ENCODE results near the gene NAV2.

The NAV2 gene

DNA sequence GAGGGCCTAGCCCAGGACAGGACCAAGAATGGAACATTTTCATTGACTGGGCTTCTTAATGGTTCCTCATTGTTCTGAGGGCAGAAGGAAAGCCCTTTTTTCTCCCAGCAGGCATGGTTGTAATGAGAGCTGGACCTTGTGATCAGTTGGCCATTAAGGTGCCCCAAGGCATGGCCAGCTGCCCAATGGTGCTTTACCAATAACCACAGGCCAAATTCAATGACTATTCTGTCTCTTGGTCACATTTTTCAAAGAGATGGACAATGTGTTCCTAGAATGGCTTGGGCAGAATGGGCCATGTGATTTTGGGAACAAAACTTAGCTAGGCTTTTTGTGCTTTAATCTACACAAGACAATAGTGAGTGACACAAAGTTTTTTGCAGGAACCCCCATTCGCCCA, 7.3 kb downstream of the NAV2 start:
- no peak overlapping the region for H3K4me3 ChIP-seq (ENCODE audit: low read length)
- no peak for TF ChIP-seq ZNF274 (IDR thresholded peaks at IDR 0.05; ENCODE audit: low read depth, low read length)

GRCh38 chr11:19721176-19721575, 8.5 kb downstream of the NAV2 start:
- H3K4me3 ChIP-seq (ENCODE audit: low read length): no peak overlapping the region
- no peak for TF ChIP-seq ZNF274 (IDR thresholded peaks at IDR 0.05; ENCODE audit: low read depth, low read length)

DNA sequence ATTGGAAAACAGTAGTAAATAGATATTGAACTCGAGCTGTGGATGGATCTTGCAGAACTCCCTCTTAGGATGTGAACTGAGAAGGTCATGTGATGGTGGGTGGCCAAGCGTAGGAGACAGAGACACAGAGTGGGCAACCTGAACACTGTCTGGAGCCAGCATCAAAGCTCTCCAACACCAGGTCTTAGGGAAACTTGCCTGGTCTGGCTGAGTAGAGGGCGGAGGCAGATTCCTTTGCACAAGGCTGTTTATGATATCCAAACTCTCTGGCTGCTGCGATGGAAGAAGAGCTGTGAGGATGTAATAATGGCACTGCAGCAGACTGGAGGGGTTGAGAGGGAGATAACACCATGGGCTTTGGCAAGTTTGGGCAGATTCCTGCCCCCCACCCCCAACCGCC, 10.1 kb downstream of the NAV2 start:
- no peak for TF ChIP-seq ZNF274 (IDR thresholded peaks at IDR 0.05; ENCODE audit: low read depth, low read length)
- H3K4me3 ChIP-seq (ENCODE audit: low read length): no peak overlapping the region

GRCh38 chr11:19723572-19724342, 11.1 kb downstream of the NAV2 start:
- TF ChIP-seq ZNF274 (IDR thresholded peaks at IDR 0.05; ENCODE audit: low read depth, low read length): no peak

GRCh38 chr11:19724765-19725164, 12.1 kb downstream of the NAV2 start:
- H3K4me3 ChIP-seq (ENCODE audit: low read length): no peak overlapping the region
- no peak for TF ChIP-seq ZNF274 (IDR thresholded peaks at IDR 0.05; ENCODE audit: low read depth, low read length)

More at GRCh38 chr11:19723572-19724342, 11.1 kb downstream of the NAV2 start:
- no peak overlapping the region for H3K4me3 ChIP-seq (ENCODE audit: low read length)

GRCh38 chr11:19725379-19726079, 12.9 kb downstream of the NAV2 start:
- TF ChIP-seq ZNF274 (IDR thresholded peaks at IDR 0.05; ENCODE audit: low read depth, low read length): no peak
- H3K4me3 ChIP-seq (ENCODE audit: low read length): no peak overlapping the region

GRCh38 chr11:19727246-19727645, 14.6 kb downstream of the NAV2 start:
- TF ChIP-seq ZNF274 (IDR thresholded peaks at IDR 0.05; ENCODE audit: low read depth, low read length): no peak
- H3K4me3 ChIP-seq (ENCODE audit: low read length): no peak overlapping the region

DNA sequence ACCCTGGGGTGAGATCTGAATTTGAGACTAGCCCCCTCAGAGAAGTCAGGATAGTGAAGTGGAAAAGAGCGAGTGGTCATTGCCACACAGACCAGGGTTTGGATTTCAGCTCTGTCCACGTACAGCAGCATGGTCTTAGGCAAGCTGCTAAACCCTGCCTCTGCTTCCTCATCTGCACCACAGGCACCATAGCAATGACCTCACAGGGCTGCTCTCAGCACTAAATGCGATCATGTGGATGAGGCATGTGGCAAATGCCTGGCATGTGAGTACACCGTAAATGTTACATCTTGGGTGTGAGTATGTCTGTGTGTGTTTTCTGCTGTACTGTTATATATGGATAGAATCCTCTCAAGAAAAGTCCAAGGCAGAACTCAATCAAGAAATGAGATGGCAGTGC, 15.8 kb downstream of the NAV2 start:
- TF ChIP-seq ZNF274 (IDR thresholded peaks at IDR 0.05; ENCODE audit: low read depth, low read length): no peak
- H3K4me3 ChIP-seq (ENCODE audit: low read length): no peak overlapping the region

GRCh38 chr11:19729141-19729540, 16.5 kb downstream of the NAV2 start:
- no peak for TF ChIP-seq ZNF274 (IDR thresholded peaks at IDR 0.05; ENCODE audit: low read depth, low read length)
- no peak overlapping the region for H3K4me3 ChIP-seq (ENCODE audit: low read length)

GRCh38 chr11:19730373-19730772, 17.7 kb downstream of the NAV2 start:
- H3K4me3 ChIP-seq (ENCODE audit: low read length): no peak overlapping the region
- TF ChIP-seq ZNF274 (IDR thresholded peaks at IDR 0.05; ENCODE audit: low read depth, low read length): no peak

GRCh38 chr11:19734171-19734570, 21.5 kb downstream of the NAV2 start:
- H3K4me3 ChIP-seq (ENCODE audit: low read length): no peak overlapping the region
- no peak for TF ChIP-seq ZNF274 (IDR thresholded peaks at IDR 0.05; ENCODE audit: low read depth, low read length)

GRCh38 chr11:19735157-19735908, 22.7 kb downstream of the NAV2 start:
- no peak for TF ChIP-seq ZNF274 (IDR thresholded peaks at IDR 0.05; ENCODE audit: low read depth, low read length)
- no peak overlapping the region for H3K4me3 ChIP-seq (ENCODE audit: low read length)

- TF ChIP-seq ZNF274 (IDR thresholded peaks at IDR 0.05; ENCODE audit: low read depth, low read length): no peak
- H3K4me3 ChIP-seq (ENCODE audit: low read length): no peak overlapping the region
Observed at GRCh38 chr11:19735909-19736498, 23.4 kb downstream of the NAV2 start.

- no peak for TF ChIP-seq ZNF274 (IDR thresholded peaks at IDR 0.05; ENCODE audit: low read depth, low read length)
- H3K4me3 ChIP-seq (ENCODE audit: low read length): no peak overlapping the region
Observed at GRCh38 chr11:19736831-19737230, 24.2 kb downstream of the NAV2 start.
